GM19351 (cell line): ENCODE data around the gene IRF3.

Experiments
- ATAC-seq: cut with Tn5 transposase; IDR thresholded peaks from one replicate; pipeline ENCODE4 v1.9.1; 2021; ENCODE audit warnings: mild to moderate bottlenecking, moderate library complexity; ENCODE audit not compliant: unreplicated experiment

IRF3 gene, protein sequence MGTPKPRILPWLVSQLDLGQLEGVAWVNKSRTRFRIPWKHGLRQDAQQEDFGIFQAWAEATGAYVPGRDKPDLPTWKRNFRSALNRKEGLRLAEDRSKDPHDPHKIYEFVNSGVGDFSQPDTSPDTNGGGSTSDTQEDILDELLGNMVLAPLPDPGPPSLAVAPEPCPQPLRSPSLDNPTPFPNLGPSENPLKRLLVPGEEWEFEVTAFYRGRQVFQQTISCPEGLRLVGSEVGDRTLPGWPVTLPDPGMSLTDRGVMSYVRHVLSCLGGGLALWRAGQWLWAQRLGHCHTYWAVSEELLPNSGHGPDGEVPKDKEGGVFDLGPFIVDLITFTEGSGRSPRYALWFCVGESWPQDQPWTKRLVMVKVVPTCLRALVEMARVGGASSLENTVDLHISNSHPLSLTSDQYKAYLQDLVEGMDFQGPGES

DNA sequence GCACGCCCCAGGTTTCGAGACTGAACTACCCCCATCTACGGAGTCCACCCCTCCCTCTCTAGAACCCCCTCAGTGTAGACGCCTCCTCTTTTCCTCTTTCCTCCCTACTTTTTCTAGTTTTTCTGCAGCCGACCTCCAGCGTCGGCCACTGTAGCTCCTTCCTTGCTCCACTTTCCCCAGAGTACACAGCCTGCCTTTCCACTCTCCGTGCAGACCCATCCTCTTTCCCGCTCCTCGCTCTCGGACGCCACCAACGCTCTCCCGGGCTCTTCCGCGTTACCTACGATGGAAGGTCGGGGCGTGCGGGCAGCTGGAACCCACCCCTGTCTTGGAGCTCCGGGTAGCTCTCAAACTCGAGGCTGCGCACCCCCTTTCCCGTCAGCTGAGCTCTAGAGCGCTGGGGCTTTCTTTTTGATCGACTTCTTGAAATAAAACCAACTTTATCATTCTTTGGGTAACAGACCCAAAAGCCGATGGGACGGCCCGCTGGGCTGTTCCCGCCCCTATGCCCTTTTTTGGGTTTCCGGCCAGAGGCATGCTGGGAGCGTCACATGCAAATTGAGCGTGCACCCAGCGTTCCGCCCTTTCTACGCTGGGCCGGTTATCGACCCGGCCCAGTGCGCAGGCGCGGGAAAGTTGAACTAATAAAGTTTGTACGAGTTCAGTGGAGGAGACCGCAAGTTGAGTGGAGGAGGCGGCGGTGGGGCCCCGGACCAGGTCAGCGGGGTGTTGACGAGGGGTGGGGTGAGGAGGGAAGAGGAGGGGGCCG, at the start of gene IRF3, which contains the start of gene BCL2L12:
TSS of gene IRF3 (minus strand) at position 507 of the 769 bp plus-strand sequence. CDS start 1,019 bp downstream, outside the sequence.
TSS of gene BCL2L12 (plus strand) at position 583 of the 769 bp plus-strand sequence. CDS start 760 bp downstream, outside the sequence.
- ATAC-seq: peak; percentile 76

DNA sequence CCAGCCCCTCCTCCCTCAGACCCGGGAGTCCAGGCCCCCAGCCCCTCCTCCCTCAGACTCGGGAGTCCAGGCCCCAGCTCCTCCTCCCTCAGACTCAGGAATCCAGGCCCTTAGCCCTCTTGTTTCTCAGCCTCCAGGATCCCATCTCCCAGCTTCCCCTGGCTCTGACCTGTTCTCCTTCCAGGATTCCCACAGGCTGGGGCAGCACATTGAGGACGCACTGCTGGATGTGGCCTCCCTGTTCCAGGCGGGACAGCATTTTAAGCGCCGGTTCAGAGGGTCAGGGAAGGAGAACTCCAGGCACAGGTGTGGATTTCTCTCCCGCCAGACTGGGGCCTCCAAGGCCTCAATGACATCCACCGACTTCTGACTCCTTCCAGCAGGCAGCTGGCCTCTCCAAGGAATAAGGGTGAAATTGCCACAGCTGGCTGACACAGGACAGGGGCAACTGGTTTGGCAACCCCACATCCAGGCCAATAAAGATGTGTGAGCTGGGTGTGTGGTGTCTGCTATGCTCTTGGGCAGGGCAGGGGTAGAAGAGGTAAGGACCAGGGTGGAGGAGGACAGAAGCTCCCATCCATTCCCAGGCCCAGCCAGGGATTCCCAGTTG, 47.7 kb upstream of the IRF3 start:
- ATAC-seq: no peak

DNA sequence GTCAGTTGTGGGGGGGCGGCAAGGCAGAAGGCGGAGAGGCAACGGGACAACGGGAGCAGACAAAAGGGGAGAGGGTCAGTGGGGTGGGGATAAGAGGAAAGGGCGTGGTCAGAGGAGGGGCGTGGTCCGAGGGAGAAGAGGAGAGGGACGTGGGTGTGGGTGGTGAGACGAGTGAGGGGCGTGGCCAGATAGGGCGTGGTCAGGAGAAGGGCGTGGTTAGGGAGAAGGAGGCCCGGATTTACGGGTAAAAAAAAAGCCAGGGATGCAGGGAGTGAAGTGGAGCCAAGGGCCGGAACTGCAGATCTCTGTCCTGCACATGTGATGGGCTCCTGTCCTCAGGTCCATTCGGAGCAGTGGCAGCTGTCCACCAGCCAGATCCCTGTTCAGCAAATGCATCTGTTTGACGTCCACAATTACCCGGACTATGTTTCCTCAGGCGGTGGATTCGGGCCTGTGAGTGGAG, 46.8 kb upstream of the IRF3 start:
- ATAC-seq: no peak

DNA sequence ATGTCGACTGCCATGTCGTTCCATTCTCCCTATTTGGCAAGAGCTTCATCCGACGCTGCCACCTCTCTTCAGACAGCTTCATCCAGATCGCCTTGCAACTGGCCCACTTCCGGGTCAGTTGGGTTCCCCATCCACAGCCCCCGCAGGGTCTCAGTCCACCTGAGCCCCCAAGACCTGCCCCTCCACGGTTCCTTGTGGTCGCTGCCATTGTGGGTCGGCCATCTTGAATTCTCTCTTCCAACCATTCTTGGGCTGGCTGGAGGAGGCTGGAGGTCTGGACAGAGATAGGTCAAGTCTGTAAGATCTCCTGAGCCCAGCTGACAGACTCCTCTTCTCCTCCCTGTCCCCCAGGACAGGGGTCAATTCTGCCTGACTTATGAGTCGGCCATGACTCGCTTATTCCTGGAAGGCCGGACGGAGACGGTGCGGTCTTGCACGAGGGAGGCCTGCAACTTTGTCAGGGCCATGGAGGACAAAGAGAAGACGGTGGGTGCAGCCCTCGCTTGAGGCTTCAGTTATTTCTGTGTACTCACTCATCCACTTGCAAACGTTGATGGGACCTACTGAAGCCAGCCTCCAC, 44.8 kb upstream of the IRF3 start:
- no peak for ATAC-seq

DNA sequence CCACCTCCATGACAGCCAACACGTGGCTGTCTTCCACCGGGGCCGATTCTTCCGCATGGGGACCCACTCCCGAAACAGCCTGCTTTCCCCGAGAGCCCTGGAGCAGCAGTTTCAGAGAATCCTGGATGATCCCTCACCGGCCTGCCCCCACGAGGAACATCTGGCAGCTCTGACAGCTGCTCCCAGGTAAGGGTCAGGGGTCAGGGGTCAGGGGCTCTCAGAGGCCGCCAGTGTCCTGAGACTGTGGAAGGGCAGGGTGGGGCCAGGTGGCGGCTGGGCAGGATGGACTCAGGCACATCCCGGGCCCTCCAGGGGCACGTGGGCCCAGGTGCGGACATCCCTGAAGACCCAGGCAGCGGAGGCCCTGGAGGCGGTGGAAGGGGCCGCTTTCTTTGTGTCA, 40.3 kb upstream of the IRF3 start:
- no peak for ATAC-seq

DNA sequence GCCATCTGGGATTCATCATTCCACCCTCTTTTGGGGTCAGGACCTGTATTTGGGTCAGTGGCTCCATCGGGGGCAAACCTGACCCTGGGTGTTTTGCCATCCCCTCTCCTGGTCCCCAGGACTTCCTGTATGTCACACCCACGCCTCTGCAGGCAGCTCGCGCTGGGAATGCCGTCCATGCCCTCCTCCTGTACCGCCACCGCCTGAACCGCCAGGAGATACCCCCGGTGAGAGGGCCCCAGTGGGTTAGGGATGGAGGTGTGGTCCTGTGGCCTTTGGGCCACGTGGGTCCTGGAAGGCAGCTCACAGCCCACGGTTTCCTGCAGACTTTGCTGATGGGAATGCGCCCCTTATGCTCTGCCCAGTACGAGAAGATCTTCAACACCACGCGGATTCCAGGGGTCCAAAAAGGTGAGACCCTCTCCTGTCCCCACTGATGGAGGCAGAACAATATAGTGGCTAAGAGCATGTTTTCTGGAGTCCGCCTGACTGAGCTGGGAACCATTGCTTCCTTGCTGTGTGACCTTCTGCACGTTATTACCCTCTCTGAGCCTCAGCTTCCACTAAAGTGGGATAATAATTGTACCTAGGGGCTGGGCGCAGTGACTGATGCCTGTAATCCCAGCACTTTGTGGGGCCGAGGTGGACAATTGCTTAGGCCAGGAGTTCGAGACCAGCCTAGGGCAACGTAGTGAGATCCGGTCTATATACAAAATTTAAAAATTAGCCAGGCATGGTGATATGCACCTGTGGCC, 39.4 kb upstream of the IRF3 start:
- ATAC-seq: no peak

DNA sequence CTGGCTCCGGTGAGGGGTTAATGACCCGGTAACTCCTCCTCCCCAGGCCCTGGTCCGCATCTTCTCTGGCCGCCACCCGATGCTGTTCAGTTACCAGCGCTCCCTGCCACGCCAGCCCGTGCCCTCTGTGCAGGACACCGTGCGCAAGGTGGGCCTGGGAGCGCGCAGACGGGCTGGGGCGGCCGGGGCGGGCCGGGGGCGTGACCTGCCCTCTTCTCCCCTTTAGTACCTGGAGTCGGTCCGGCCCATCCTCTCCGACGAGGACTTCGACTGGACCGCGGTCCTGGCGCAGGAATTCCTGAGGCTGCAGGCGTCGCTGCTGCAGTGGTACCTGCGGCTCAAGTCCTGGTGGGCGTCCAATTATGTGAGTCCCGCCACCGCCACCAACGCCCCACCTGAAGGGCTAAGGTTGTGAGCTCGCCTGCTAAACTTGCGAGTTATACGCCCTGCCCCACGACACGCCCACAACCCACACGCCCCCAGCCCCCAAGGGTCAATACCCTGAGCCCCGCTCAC, 35.7 kb upstream of the IRF3 start:
- ATAC-seq: no peak

DNA sequence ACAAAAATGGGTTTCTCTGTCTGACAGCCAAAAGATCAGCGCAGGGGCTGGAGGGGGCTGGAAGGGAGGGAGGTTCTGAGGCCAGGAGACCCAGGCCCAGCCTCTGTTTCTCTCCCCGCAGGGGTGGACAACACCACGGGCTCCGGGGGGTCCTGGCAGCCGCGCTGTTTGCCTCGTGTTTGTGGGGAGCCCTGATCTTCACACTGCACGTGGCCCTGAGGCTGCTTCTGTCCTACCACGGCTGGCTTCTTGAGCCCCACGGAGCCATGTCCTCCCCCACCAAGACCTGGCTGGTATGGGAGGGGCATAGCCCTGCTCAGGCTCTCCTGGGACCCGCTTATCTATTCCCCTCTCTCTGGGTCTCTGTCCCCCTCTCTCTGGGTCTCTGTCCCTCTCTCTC, 34.9 kb upstream of the IRF3 start:
- ATAC-seq: no peak

DNA sequence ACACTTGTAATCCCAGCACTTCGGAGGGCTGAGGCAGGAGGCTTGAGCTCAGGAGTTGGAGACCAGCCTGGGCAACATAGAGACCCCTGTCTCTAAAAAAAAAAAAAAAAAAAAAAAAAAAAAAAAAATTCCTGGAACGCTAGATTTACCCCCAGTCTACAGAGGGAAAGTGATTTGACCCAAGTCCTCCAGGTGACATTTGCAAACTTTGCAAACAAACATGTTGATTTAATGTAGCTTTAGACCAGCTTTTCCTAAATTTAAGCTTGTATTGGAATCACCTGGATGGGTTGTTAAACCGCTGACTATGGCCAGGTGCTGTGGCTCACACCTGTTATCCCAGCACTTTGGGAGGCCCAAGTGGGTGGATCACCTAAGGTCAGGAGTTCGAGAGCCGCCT, 33.7 kb upstream of the IRF3 start:
- no peak for ATAC-seq

DNA sequence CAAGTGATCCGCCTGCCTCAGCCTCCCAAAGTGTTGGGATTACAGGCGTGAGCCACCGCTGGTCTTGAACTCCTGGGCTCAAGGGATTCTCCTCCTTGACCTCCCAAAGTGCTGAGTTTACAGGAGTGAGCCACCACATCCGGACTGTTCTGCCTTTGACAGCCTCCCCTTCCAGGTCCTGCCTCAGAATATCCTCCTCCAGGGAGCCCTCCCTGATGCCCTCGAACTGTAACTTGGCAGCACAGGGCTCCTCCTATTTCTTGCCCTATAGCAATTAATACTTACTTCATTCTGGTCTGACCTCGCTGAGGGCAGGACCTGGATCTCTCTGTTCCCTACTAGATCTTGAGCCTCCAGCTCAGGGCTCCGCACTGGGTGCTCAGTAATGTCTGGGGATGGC, 31.2 kb upstream of the IRF3 start:
- no peak for ATAC-seq

DNA sequence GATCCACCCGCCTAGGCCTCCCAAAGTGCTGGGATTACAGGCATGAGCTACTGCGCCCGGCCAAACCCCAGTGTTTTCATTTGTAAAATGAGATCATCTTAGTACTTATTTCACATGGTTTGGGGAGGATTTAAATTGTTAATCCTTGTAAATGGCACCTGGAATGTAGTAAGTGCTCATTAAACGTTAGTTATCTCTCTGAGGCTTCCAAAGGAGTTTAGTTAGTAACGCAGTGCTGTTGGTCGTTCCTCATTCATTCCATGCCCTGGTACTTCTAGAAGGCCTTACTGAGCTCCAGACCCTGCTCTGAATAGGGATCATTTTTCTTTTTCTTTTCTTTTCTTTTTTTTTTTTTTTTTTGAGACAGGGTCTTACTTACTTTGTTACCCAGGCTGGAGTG, 30.5 kb upstream of the IRF3 start:
- ATAC-seq: no peak

DNA sequence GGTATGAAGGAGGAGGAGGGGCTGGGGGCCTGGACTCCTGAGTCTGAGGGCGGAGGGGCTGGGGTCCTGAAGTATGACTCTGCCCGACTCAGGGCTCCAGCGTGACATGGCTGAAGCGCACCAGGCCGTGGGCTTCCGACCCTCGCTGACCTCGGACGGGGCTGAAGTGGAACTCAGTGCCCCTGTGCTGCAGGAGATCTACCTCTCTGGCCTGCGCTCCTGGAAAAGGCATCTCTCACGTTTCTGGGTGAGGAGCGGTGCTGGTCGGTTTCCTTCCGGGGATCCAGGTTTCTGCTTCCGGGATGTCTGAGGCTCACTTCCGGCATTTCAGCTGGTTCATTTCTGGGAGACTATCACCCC, 26.5 kb upstream of the IRF3 start:
- ATAC-seq: no peak

DNA sequence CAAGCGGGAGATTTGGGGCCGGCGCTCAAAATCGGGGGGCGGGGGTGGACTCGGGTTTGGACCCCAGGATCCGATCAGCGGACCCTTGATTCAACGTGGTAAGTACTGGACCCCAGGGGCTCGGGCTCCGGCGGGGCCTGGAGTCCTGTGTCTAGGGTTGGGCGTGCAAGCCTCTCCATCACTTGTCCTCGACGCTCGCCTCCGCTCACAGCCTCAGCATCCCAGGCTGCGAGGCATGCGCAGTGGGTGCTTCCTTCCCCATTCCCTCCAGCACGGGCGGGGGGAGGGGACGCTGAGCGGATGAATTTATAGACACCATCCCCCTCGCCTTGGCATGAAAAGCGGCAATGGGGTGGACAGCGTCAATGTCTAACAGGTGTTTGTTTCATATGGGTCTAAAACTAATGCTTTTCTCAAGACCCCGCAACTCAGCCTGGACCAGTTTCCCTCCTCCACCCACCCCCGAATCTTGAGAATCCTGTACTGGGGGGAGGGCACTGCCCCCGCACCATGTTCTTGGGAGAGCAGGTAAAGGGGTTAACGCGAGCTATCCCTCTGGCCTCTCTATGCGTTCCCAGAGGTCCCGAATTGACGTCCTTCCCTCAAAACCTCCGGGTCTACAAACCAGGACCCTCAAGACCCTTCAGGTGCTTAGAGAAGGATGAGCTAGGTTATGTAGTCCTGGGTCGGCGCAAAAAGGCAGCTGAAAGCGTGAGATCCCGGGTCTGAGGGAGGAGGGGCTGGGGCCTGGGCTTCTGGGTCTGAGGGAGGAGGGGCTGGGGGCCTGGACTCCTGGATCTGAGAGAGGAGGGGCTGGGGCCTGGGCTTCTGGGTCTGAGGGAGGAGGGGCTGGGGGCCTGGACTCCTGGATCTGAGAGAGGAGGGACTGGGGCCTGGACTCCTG, 25.8 kb upstream of the IRF3 start:
- no peak for ATAC-seq

DNA sequence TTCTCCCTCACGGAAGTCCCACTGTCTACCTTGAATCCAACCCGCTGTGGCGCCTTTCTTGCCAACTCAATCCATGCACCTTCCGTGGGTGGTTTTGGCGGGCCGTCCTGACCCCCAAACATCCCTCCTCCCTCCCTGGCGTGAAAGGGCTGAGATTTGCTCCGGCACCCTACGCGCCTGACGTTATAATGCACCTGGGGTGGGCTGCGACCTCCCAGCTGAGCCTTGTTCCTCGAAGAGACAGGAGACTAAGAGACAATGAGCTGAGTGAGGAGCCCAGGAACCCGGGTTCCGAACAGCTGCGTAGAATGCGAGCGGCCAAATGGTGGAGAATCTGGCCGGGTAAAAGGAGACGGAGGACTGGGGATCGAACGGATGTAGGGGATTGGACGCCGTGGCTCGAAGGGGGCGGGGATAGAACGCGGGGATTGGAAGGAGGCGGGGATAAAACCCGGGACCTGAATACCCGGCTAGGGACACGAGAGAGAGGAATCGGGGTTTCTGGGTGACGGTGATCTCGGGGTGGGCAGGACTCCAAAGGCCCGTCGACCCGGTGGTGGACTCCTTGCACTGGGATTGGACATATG, 25.1 kb upstream of the IRF3 start, which contains the start of gene CPT1C:
TSS of gene CPT1C (plus strand) at position 461 of the 587 bp plus-strand sequence. CDS start 1,137 bp downstream, outside the sequence.
- ATAC-seq: no peak

DNA sequence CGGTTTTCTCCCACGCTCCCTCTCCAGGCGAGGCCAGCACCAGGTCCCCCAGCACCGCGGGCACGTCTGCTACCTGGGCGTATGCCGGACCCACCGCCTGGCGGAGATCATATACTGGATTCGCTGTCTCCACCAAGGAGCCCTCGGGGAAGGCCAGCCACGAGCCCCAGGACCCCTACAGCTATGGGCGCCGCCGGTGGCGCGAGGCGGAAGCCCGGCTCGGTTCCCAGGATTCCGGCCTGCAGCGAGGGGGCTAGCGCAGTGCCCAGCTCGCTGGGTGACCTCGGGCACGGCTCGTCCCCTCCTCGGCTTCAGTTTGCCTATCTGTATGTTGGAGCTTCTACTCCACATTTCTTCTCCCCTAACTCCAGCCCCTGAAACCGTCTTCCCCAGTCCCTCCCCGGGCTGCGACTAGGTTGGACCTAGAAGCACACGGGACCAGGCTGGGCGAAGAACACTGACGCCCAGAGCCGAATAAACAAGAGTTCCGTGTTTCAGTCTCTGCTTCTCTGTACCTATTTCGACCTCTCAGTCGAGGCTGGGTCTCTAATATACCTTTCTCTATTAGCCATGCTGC, 24.5 kb upstream of the IRF3 start:
- no peak for ATAC-seq

DNA sequence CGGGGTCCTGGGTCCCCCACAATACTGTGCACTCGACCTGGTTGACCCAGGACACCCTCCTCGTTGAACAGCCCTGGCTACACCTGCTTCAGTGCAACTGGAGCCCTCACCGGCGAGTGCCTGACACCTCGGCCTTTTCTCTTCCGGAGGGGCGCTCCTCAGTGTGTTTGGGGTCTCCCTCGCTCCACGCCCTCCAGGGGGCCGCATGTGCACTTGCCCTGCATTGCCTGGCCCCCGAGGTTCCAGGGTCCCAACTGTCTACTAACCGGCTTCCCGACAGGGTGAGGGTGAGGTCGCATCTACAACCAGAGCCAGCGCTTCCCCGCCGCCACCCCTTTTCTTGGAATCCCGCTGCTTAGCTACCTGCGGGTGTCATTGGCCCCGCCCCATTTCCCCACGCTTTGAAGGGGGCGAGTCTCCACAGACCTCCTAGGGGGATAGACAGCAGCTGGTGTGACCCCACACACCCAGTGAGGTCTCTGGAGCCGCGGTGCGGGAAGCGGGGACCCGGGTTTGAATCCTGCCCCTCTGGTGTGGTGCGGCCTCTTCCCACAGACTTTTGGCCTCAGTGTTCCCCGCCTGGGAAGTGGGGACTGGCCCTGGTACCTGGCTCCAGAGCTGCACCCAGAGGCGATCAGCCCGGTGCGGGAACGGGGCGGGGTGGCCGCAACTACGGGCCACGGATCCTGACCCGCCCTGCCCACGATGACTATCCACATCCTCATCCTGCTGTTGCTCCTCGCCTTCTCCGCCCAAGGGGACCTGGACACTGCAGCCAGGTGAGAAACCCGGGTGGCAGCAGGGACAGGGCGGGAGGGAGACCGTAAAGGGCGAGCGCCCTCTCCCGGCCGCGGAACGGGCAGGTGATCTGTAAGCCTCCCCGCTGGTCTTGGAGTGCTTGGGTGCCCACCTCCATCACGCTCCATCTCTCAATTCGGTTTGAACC, 23.7 kb upstream of the IRF3 start, which contains the start of gene ADM5:
TSS of gene ADM5 (plus strand) at position 462 of the 946 bp plus-strand sequence. CDS start at position 706, 244 bp downstream.
- ATAC-seq: no peak

DNA sequence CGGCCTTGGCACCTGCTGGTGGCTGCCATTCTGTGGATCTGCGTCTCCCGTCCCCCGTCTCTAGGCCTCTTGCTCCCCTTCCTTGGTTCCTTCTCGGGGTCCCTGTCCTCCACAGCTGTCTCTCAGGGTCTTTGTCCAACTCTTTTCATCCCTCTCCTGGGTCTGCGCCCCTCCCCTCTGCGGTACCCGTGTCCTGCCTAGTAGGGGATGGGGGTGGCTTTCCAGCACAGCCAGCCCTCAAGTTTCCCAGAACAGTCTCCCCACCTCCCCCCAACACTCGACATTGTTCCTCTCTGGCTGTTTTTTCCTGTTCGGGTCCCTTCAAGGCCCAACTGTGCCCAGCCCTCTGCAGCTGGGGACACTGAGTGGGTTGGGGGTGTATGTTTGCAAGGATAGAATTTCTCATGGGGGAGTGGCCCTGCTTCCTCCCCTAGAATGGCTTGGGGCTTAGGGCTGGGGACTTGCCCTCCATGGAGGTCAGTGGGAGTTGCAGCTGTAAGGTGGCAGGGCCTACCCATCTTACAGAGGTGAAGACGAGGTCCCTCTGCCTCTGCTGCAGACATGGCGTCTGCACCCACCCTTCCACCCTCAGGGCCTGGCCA, 23.0 kb upstream of the IRF3 start:
- ATAC-seq: no peak
